H9 (cell line): ENCODE results near the gene CHN2. TPM values are rescaled to one million over a fixed set of nuclear protein-coding genes. Genes with fewer than 3 reads are reported as not detected.

ENCODE experiments used
- DNase-seq: peaks from one replicate; pipeline ENCODE4 v3.0.0-alpha.2; 2017
- H2AFZ ChIP-seq: one replicate; pipeline ENCODE4 v1.6.1; 2013; ENCODE audit warnings: mild to moderate bottlenecking, low read length, control low read depth, moderate library complexity
- H2AK5ac ChIP-seq: 2 replicates; pipeline ENCODE4 v1.6.1; 2013; ENCODE audit warnings: low read length, control low read depth, mixed read lengths; ENCODE audit not compliant: insufficient read length
- H2BK120ac ChIP-seq: one replicate; pipeline ENCODE4 v1.6.1; 2013; ENCODE audit warnings: low read depth, mild to moderate bottlenecking, low read length, control low read depth, inconsistent platforms; ENCODE audit not compliant: poor library complexity, severe bottlenecking
- H2BK12ac ChIP-seq: 2 replicates; pipeline ENCODE4 v1.6.1; 2013; ENCODE audit warnings: low read length, control low read depth, mixed read lengths, low read depth; ENCODE audit not compliant: insufficient read length
- H2BK15ac ChIP-seq: 2 replicates; pipeline ENCODE4 v1.6.1; 2013; ENCODE audit warnings: low read depth, low read length, control low read depth
- H2BK20ac ChIP-seq: one replicate; pipeline ENCODE4 v1.6.1; 2013; ENCODE audit warnings: low read depth, mild to moderate bottlenecking, low read length, control low read depth, inconsistent platforms; ENCODE audit not compliant: poor library complexity, severe bottlenecking
- H2BK5ac ChIP-seq: 2 replicates; pipeline ENCODE4 v1.6.1; 2013; ENCODE audit warnings: low read length, control low read depth, mixed read lengths; ENCODE audit not compliant: insufficient read length
- H3K14ac ChIP-seq: 2 replicates; pipeline ENCODE4 v1.6.1; 2013; ENCODE audit warnings: low read length, control low read depth; ENCODE audit not compliant: insufficient read depth
- H3K18ac ChIP-seq: 2 replicates; pipeline ENCODE4 v1.6.1; 2013; ENCODE audit warnings: low read depth, mild to moderate bottlenecking, mixed read lengths, low read length, control low read depth; ENCODE audit not compliant: insufficient read length
- H3K23ac ChIP-seq: 2 replicates; pipeline ENCODE4 v1.6.1; 2013; ENCODE audit warnings: low read length, control low read depth, mixed read lengths, low read depth; ENCODE audit not compliant: insufficient read length
- H3K23me2 ChIP-seq: 2 replicates; pipeline ENCODE4 v1.6.1; 2013; ENCODE audit warnings: low read depth, mild to moderate bottlenecking, mixed read lengths, low read length, control low read depth; ENCODE audit not compliant: insufficient read length, poor library complexity, severe bottlenecking
- H3K27ac ChIP-seq: 2 replicates; pipeline ENCODE4 v1.5.1; 2013; ENCODE audit warnings: low read length, control low read depth, mixed read lengths, low read depth; ENCODE audit not compliant: insufficient read length
- H3K27me3 ChIP-seq: 2 replicates; pipeline ENCODE4 v1.6.1; 2013; ENCODE audit warnings: low read length, control low read depth, inconsistent platforms; ENCODE audit not compliant: insufficient read depth
- H3K4ac ChIP-seq: 2 replicates; pipeline ENCODE4 v1.6.1; 2013; ENCODE audit warnings: low read depth, mild to moderate bottlenecking, control low read depth, inconsistent platforms, low read length, moderate library complexity
- H3K4me1 ChIP-seq: 2 replicates; pipeline ENCODE4 v1.6.1; 2013; ENCODE audit warnings: low read length, control low read depth, inconsistent platforms; ENCODE audit not compliant: insufficient read depth
- H3K4me2 ChIP-seq: 2 replicates; pipeline ENCODE4 v1.6.1; 2013; ENCODE audit warnings: low read length, control low read depth, mixed read lengths; ENCODE audit not compliant: insufficient read length, insufficient read depth
- H3K56ac ChIP-seq: 2 replicates; pipeline ENCODE4 v1.6.1; 2013; ENCODE audit warnings: low read depth, mild to moderate bottlenecking, mixed read lengths, low read length, control low read depth; ENCODE audit not compliant: insufficient read length
- H3K79me1 ChIP-seq: 2 replicates; pipeline ENCODE4 v1.6.1; 2013; ENCODE audit warnings: low read depth, mild to moderate bottlenecking, moderate library complexity, low read length, control low read depth, inconsistent platforms; ENCODE audit not compliant: insufficient read depth, poor library complexity, severe bottlenecking
- H3K79me2 ChIP-seq: 2 replicates; pipeline ENCODE4 v1.6.1; 2013; ENCODE audit warnings: low read length, control low read depth, inconsistent platforms; ENCODE audit not compliant: insufficient read depth
- H3K9ac ChIP-seq: 2 replicates; pipeline ENCODE4 v1.6.1; 2013; ENCODE audit warnings: low read length, control low read depth, mixed read lengths; ENCODE audit not compliant: insufficient read length; ENCODE audit errors: extremely low read depth
- H3K9me3 ChIP-seq: one replicate; pipeline ENCODE4 v1.6.1; 2013; ENCODE audit warnings: low read depth, low read length, inconsistent platforms; ENCODE audit not compliant: control insufficient read depth
- H3T11ph ChIP-seq: one replicate; pipeline ENCODE4 v1.6.1; 2013; ENCODE audit warnings: mild to moderate bottlenecking, low read length, control low read depth, inconsistent platforms
- H4K20me1 ChIP-seq: one replicate; pipeline ENCODE4 v1.6.1; 2013; ENCODE audit not compliant: control insufficient read depth, insufficient read length, insufficient read depth
- H4K5ac ChIP-seq: 2 replicates; pipeline ENCODE4 v1.6.1; 2013; ENCODE audit warnings: low read depth, mild to moderate bottlenecking, mixed read lengths, low read length, control low read depth; ENCODE audit not compliant: insufficient read length
- H4K8ac ChIP-seq: replicated peaks from 2 replicates; pipeline ENCODE4 v1.6.1; 2013; ENCODE audit warnings: low read length, control low read depth, mixed read lengths, low read depth; ENCODE audit not compliant: insufficient read length
- H4K91ac ChIP-seq: 2 replicates; pipeline ENCODE4 v1.6.1; 2013; ENCODE audit warnings: low read depth, mild to moderate bottlenecking, moderate library complexity, mixed read lengths, low read length, control low read depth; ENCODE audit not compliant: insufficient read length
- H3K27ac Mint-ChIP-seq, 3 experiments: 2 replicates in 2 of 3; 3 replicates in 1 of 3; pipeline ENCODE4 v1.8.0; 2020 to 2021; ENCODE audit warnings: mixed read lengths in 3 of 3, mild to moderate bottlenecking in 1 of 3, moderate library complexity in 1 of 3
- H3K27me3 Mint-ChIP-seq: 2 replicates; pipeline ENCODE4 v1.8.0; 2021; ENCODE audit warnings: low read depth, mild to moderate bottlenecking, moderate library complexity, mixed read lengths
- H3K36me3 Mint-ChIP-seq, 3 experiments: 2 replicates in 2 of 3; 3 replicates in 1 of 3; pipeline ENCODE4 v1.8.0; 2020 to 2021; ENCODE audit warnings: low read depth in 3 of 3, mixed read lengths in 3 of 3; ENCODE audit not compliant: insufficient read depth in 1 of 3
- H3K4me1 Mint-ChIP-seq, 2 experiments: 2 replicates each; pipeline ENCODE4 v1.8.0; 2020; ENCODE audit warnings: mixed read lengths in 2 of 2
- H3K4me3 Mint-ChIP-seq, 2 experiments: 2 replicates in 1 of 2; 3 replicates in 1 of 2; pipeline ENCODE4 v1.8.0; 2020 to 2021; ENCODE audit warnings: mild to moderate bottlenecking in 2 of 2, mixed read lengths in 2 of 2, moderate library complexity in 1 of 2
- H3K9me3 Mint-ChIP-seq, 2 experiments: 2 replicates in 1 of 2; 3 replicates in 1 of 2; pipeline ENCODE4 v1.8.0; 2020; ENCODE audit warnings: mild to moderate bottlenecking in 2 of 2, mixed read lengths in 2 of 2, moderate library complexity in 1 of 2
- WGBS: extraction: QIAGEN DNeasy Blood & Tissue Kit; methylation state at CpG from one replicate; pipeline ENCODE4 v1.1.7; 2013; ENCODE audit warnings: missing lambda C conversion rate, low lambda C conversion rate, mixed read lengths; ENCODE audit not compliant: insufficient read length; ENCODE audit errors: extremely low coverage; 5-methylcytosine and 5-hydroxymethylcytosine counted together
- total RNA-seq: library from RNA; stranded (reverse); gene quantifications from 2 replicates; pipeline ENCODE4 v1.2.1, GENCODE V29; 2021
- TF ChIP-seq, protein P1 (sequence below): fragments of 200-600 bp; sonication (generic); conservative IDR thresholded peaks from 3 replicates; pipeline ENCODE4 v1.8.0; 2021; ENCODE audit warnings: antibody characterized with exemption, mild to moderate bottlenecking

Gene CHN2
- total RNA-seq, 1 experiment from 2014 or later: 3.3 TPM

DNA sequence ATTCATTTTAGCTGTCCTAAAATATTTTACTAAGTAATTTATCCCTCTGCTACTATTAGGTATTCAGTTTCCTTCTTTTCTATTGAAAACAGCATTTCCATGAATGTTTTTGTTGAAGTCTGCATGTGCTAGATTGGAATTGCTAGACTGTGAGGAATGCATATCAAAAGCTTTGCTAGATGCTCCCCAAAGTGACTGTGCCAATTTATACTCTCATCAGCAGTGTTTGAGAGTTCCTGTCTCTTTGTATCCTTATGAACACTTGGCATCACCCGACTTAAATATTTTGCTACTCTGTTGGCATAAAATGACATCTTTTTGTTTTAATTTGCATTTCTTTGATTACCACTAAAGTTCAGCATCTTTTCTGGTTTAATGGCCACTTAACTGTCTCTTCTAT is 324.0 kb downstream of the CHN2 start:
- no peaks in the 10 kb centered on the region for H3K4me1 ChIP-seq
- H3K23ac ChIP-seq: no peak overlapping the region
- no peak overlapping the region for H3K18ac ChIP-seq
- no peak overlapping the region for H3K4ac ChIP-seq
- no peak overlapping the region for H4K5ac ChIP-seq
- TF ChIP-seq, protein P1, sequence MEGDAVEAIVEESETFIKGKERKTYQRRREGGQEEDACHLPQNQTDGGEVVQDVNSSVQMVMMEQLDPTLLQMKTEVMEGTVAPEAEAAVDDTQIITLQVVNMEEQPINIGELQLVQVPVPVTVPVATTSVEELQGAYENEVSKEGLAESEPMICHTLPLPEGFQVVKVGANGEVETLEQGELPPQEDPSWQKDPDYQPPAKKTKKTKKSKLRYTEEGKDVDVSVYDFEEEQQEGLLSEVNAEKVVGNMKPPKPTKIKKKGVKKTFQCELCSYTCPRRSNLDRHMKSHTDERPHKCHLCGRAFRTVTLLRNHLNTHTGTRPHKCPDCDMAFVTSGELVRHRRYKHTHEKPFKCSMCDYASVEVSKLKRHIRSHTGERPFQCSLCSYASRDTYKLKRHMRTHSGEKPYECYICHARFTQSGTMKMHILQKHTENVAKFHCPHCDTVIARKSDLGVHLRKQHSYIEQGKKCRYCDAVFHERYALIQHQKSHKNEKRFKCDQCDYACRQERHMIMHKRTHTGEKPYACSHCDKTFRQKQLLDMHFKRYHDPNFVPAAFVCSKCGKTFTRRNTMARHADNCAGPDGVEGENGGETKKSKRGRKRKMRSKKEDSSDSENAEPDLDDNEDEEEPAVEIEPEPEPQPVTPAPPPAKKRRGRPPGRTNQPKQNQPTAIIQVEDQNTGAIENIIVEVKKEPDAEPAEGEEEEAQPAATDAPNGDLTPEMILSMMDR: no peak
- H3K56ac ChIP-seq: no peak overlapping the region
- no peak overlapping the region for H3K4me3 Mint-ChIP-seq
- H2BK12ac ChIP-seq: no peak overlapping the region
- peaks cover 0 to 5% (median 2%) of the 10 kb centered on the region in 3 experiments; a peak in 3 of 7 replicates for H3K36me3 Mint-ChIP-seq
- H2BK5ac ChIP-seq: no peak overlapping the region
- H3K4me1 Mint-ChIP-seq: peaks cover 3 to 4% of the 10 kb centered on the region in 2 experiments; a peak in 3 of 4 replicates
- H2AFZ ChIP-seq: no peak overlapping the region
- H3K27ac ChIP-seq: no peak overlapping the region
- no CpG with 5 or more reads among the region's 1 CpG for WGBS
- no peaks in the 10 kb centered on the region for H3K27me3 Mint-ChIP-seq
- H4K8ac ChIP-seq: no peak overlapping the region
- H2BK20ac ChIP-seq: no peak overlapping the region
- peaks cover 0 to 3% of the 10 kb centered on the region in 2 experiments; a peak in 1 of 5 replicates for H3K9me3 Mint-ChIP-seq
- H2AK5ac ChIP-seq: no peak overlapping the region
- no peak overlapping the region for H2BK15ac ChIP-seq
- no peak overlapping the region for H3K9ac ChIP-seq
- no peak overlapping the region for H3K14ac ChIP-seq
- H4K91ac ChIP-seq: no peak overlapping the region
- no peak overlapping the region for H2BK120ac ChIP-seq
- H3K79me1 ChIP-seq: no peaks in the 10 kb centered on the region
- no peaks in the 10 kb centered on the region for H3K27me3 ChIP-seq
- H4K20me1 ChIP-seq: no peaks in the 10 kb centered on the region
- DNase-seq: no peak
- no peaks in the 10 kb centered on the region for H3K9me3 ChIP-seq
- no peak overlapping the region for H3K27ac Mint-ChIP-seq
- no peak overlapping the region for H3T11ph ChIP-seq
- H3K79me2 ChIP-seq: no peaks in the 10 kb centered on the region
- H3K4me2 ChIP-seq: no peak overlapping the region
- H3K23me2 ChIP-seq: no peaks in the 10 kb centered on the region
